Endometrium (tissue), 2 donors: Measurements from ENCODE around the gene CCDC69.

Experiments used
- FAIRE-seq: peaks from 2 replicates; lab custom pipeline; 2012; peaks lifted over from hg19 to GRCh38; lab: Jason Lieb, UNC
- donor health status: control.
- donor health status: control.

Gene CCDC69

DNA sequence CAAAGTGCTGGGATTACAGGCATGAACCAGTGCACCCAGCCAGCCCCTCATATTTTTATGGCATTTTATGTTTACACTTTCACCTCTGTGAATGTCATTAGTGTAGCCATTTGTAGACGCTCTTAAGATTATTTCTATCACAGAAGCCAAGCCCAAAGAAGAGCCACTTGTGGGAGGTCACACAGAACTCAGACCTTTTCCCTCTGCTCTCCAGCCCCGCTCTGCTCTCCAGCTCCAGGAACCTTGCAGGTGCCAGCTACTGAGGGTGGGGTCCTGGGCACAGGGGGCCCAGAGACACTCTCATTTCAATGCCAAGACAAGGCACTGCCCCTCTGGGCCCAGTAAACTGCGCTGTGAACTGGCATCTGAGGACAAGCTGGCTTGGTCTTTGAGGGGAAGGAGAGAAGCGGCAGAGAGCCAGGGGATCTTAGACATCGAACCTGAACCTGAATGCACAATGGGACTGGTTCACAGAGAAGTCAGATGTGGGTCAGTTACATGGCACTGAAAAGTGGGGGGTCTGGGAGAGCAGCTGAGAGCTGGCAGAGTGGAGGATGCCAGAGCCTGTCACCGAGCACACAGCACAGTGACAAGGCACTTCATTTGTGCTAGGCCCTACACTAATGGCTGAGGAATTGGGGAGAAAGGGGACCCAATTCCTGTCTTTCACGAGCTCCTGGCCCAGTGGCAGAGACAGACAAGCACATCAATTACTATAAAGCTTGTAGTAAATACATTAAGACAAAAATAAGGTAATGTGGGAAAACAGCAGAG lies 83.0 kb downstream of the CCDC69 start:
- FAIRE-seq = no peak

DNA sequence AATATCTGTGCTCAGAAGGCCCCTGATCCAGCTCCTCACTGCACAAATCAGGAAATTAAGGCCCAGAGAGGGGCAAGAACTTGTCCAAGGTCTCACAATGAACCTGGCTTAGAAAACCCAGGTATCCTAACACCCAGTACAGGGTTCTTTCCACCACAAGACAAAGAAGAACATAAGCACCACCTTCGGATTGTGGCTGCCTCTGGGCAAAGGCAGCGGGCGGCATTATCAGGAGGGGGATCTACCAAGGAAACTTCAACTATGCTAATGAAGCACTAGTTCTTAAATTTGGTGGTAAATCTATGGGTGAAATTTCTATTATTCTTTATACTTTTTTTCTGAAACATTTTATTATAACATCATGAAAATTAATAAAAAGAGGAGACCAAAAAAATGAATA lies 84.2 kb downstream of the CCDC69 start:
- no peak for FAIRE-seq

DNA sequence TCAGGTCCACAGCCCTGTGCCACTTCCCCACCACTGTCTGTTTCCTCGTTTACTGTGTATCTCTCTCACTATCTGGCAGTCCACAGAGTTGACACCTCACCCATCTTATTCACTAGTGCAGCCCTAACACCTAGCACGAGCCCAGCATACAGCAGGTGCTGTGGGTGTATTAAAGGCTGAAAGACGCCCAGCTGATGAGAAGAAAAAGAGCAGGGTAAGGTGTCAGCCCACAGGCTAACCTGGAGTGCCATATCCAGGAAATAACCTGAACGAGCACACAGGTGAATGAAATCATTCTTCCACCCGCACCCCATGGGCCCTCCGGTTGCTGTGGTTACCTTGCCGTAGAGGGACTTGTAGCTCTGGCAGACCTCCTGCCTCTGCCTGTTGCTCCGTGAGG lies 84.9 kb downstream of the CCDC69 start:
- FAIRE-seq = no peak

DNA sequence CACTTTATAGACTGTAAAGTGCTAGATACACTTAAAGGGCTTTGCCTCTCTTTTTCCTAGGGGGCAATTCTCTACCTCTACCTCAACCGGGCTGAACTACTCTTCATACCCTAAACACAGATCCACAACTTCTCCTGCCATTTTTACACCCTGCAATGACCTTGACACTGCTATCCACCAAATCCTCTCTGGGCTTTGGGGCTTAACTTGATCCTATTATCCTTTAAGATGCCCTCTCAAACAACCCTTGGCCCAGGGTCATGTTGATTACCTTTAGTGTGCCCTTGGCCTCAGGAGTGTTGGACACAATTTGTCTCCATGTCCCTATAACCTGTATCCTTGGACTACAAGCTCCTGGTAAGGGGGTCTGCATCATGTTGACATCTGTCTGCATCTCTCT lies 85.8 kb downstream of the CCDC69 start:
- FAIRE-seq = no peak

DNA sequence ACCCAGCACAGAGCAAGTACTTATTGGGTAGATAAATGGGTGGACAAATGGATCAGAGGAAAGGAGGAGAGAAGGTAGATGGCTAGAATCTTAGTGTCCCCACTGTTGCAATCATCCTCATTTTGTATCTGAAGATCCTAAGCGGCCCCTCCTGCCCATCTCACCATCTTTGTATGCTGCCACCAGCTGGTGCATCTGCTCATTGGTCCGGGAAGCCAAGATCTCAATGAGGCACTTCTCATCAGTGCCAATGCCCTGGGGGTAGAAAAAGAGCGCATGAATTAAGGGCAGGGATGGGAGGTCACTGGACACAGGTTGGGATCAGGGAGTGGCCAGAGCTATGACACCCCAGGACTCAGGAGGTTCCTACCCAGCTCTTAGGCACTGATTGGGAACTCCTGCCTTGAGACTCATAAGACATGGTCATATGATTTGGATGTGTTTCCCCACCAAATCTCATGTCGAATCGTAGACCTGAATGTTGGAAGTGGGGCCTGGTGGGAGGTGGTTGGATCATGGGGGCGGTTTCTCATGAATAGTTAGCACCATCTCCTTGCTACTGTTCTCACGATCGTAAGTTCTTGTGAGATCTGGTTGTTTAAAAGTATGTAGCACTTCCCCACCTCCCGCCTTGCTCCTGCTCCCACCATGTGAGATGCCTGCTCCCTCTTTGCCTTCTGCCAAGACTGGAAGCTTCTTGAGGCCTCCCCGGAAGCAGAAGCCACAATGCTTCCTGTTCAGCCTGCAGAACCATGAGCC lies 86.6 kb downstream of the CCDC69 start:
- no peak for FAIRE-seq

DNA sequence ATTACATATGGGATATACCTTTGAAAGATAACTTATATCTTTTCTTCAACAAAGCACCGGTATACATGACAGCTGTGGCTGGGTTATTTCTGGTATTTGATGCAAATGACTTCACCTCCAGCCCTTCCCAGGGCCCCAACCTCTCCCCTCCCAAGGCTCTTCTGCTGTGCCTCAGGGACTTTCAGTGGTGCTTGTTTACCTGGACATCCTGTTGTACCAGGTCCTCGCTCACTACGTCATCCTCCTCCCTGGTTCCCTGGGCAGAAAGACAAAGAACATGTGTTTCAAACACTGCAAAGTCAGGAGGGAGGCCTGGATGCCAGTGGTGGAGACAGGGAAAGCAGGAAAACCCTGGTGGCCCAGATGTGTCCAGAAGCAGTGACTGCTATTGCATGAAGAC lies 89.7 kb downstream of the CCDC69 start:
- no peak for FAIRE-seq

DNA sequence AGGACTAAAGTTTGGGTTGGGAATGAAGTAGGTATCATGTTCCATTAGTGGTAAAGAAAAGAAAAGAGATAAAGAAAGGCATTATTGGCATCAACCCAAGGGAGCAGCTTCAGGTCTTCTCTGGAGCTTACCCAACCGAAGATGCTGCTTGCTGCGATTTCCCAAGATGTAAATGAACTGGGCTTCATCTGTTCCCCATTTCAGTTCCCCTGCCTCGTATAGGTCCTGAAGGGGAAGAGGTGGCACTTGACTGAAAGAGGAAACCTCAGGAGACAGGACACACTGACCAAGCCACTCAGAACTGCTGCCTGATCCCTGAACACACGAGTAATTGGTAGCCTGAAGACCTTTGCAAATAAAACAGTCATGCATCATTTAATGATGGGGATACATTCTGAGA lies 90.9 kb downstream of the CCDC69 start:
- FAIRE-seq = no peak
